GM19395 (cell line): Measurements from ENCODE around the gene C18orf63.
A peak's percentile ranks its signal among the peaks of the same experiment; 100 is the strongest.

Experiments
- ATAC-seq: cut with Tn5 transposase; IDR thresholded peaks from one replicate; pipeline ENCODE4 v1.9.1; 2021; ENCODE audit warnings: mild to moderate bottlenecking, moderate library complexity; ENCODE audit not compliant: unreplicated experiment

The C18orf63 gene

DNA sequence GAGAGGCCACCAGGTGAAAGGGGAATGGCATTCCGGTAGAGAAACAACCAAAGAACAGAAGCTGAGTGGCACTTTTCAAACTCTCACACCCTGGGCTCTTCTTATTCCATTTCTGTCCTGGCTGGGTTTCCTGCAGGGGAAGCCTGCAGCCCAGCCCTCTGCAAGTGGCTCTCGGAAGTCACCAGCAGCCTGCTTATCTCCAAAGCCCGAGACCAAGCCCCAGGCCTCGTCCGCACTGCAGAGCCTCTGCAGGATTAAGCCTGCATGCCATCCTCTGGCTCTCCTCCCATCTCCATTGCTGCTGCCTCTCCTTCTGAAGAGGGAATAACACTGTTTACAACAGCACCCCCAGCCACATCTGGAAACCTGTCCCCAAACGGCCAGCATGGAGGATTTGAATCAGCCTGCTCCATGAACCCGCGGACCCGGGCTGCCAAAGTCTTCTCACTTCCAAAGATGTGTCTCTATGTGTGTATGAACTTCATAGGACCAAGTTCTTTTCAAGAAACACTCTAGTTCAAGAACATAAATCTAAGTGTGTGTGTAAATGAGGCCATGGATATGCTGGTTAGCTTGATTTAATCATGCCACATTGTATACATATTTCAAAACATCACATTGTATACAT lies 87.3 kb downstream of the C18orf63 start:
- no peak for ATAC-seq

DNA sequence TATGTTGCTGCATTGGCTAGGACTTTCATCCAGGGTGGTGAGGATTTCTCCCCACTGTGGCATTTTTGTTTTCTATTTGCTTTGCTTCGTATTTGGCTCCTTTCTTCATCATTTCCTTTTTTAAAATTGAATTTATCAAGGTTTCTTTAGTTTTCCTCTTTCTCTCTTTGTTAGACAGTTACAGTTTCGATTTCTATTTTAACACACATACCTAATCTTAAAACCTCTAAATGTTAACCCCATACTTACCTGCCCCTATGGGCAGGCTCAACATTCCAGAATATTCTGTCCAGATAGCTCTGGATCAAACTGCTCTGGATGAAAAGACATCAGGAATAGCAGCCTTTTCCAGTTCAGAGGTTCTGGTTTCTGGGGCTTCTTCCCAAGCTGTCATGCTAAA lies 92.2 kb downstream of the C18orf63 start:
- peak; percentile 71 for ATAC-seq
